SK-N-SH (cell line): Measurements from ENCODE around the gene MINK1. TPM values are rescaled to one million over a fixed set of nuclear protein-coding genes. Genes with fewer than 3 reads are reported as not detected.

Experiments used
- CTCF ChIA-PET: fragments of 300-600, 350-600 bp; formaldehyde crosslinking; extraction: SDS; loops from one replicate; lab custom pipeline; 2021; lab: Yijun Ruan, JAX
- POLR2A ChIA-PET: fragments of 350-600 bp; sonication (Branson Sonifier 250); formaldehyde crosslinking; extraction: SDS; loops from one replicate; lab custom pipeline; 2020; ENCODE audit warnings: antibody characterized with exemption, inconsistent platforms; lab: Yijun Ruan, JAX
- DNase-seq: peaks from one replicate; pipeline ENCODE4 v3.0.0; 2012
- H2AFZ ChIP-seq: fragments of 200-600 bp; sonication (generic); 2 replicates; pipeline ENCODE4 v1.8.1; 2016; ENCODE audit warnings: antibody characterized with exemption, mild to moderate bottlenecking, low read depth
- H3F3A ChIP-seq: fragments of 200-600 bp; sonication (generic); replicated peaks from 2 replicates; pipeline ENCODE3; 2016; ENCODE audit warnings: antibody characterized with exemption, mild to moderate bottlenecking; ENCODE audit not compliant: insufficient read depth
- H3K27ac ChIP-seq, 2 experiments: fragments of 200-500 bp in 1 of 2; fragments of 200-600 bp in 1 of 2; sonication (Bioruptor generic) in 1 of 2; sonication (generic), shearing (Covaris generic) in 1 of 2; 2 replicates each; pipeline versions ENCODE4 v1.5.1 to v1.6.1; 2014 to 2016; ENCODE audit warnings: low read depth in 2 of 2, inconsistent platforms in 1 of 2, low read length in 1 of 2, mild to moderate bottlenecking in 1 of 2, mixed read lengths in 1 of 2
- H3K27me3 ChIP-seq: fragments of 200-600 bp; sonication (generic), shearing (Covaris generic); 2 replicates; pipeline ENCODE4 v1.6.1; 2016; ENCODE audit warnings: mixed run types; ENCODE audit not compliant: insufficient read depth
- H3K36me3 ChIP-seq, 2 experiments: fragments of 200-500 bp in 1 of 2; fragments of 200-600 bp in 1 of 2; sonication (Bioruptor generic) in 1 of 2; sonication (generic) in 1 of 2; replicated peaks in 1 of 2; 2 replicates each; pipeline versions ENCODE3 to v1.5.1; 2014 to 2016; ENCODE audit warnings: low read length in 1 of 2, mild to moderate bottlenecking in 1 of 2; ENCODE audit not compliant: insufficient read depth in 2 of 2, control insufficient read depth in 1 of 2
- H3K4me1 ChIP-seq, 2 experiments: fragments of 200-500 bp in 1 of 2; fragments of 200-600 bp in 1 of 2; sonication (Bioruptor generic) in 1 of 2; sonication (generic), shearing (Covaris generic) in 1 of 2; 2 replicates each; pipeline versions ENCODE4 v1.5.1 to v1.6.1; 2014 to 2016; ENCODE audit warnings: low read depth in 1 of 2, low read length in 1 of 2, mixed run types in 1 of 2; ENCODE audit not compliant: insufficient read depth in 2 of 2, control insufficient read depth in 1 of 2
- H3K4me2 ChIP-seq: fragments of 200-600 bp; sonication (generic), shearing (Covaris generic); 2 replicates; pipeline ENCODE4 v1.6.1; 2017; ENCODE audit warnings: mixed run types
- H3K4me3 ChIP-seq, 2 experiments: fragments of 200-500 bp in 1 of 2; fragments of 200-600 bp in 1 of 2; sonication (Bioruptor generic) in 1 of 2; sonication (generic), shearing (Covaris generic) in 1 of 2; 2 replicates each; pipeline versions ENCODE4 v1.5.1 to v1.8.1; 2014 to 2016; ENCODE audit warnings: low read depth in 2 of 2, inconsistent platforms in 1 of 2, low read length in 1 of 2, mild to moderate bottlenecking in 1 of 2, mixed read lengths in 1 of 2, moderate library complexity in 1 of 2
- H3K79me2 ChIP-seq: fragments of 200-600 bp; sonication (generic); 2 replicates; pipeline ENCODE4 v1.8.1; 2017; ENCODE audit warnings: mild to moderate bottlenecking; ENCODE audit not compliant: insufficient read depth
- H3K9ac ChIP-seq: fragments of 200-600 bp; sonication (generic); 2 replicates; pipeline ENCODE4 v1.6.1; 2017; ENCODE audit warnings: mixed run types
- H3K9me2 ChIP-seq: fragments of 200-600 bp; sonication (generic); 2 replicates; pipeline ENCODE4 v1.6.1; 2017; ENCODE audit warnings: mixed run types
- H3K9me3 ChIP-seq: fragments of 200-600 bp; sonication (generic); 2 replicates; pipeline ENCODE4 v1.6.1; 2017; ENCODE audit warnings: mixed run types, mild to moderate bottlenecking, moderate library complexity
- H4K20me1 ChIP-seq: fragments of 200-600 bp; sonication (generic); 2 replicates; pipeline ENCODE4 v1.6.1; 2017; ENCODE audit warnings: mild to moderate bottlenecking, mixed run types; ENCODE audit not compliant: insufficient read depth
- CTCF ChIP-seq: fragments of 200-600 bp; sonication (generic); IDR thresholded peaks from 2 replicates; pipeline ENCODE4 v1.6.1; 2017; ENCODE audit warnings: antibody characterized with exemption, mild to moderate bottlenecking, moderate library complexity
- ELF1 ChIP-seq: IDR thresholded peaks from 2 replicates; pipeline ENCODE4 v1.4.0; 2012
- EZH2phosphoT487 ChIP-seq: fragments of 200-600 bp; sonication (generic); IDR thresholded peaks from 2 replicates; pipeline ENCODE4 v1.6.1; 2017; ENCODE audit warnings: low read depth, mixed run types, mild to moderate bottlenecking, antibody characterized with exemption, moderate library complexity, borderline replicate concordance
- FOSL2 ChIP-seq: IDR thresholded peaks from 2 replicates; pipeline ENCODE4 v1.4.0; 2012; ENCODE audit warnings: low read depth, mild to moderate bottlenecking, moderate library complexity, borderline replicate concordance
- FOXM1 ChIP-seq: IDR thresholded peaks from 2 replicates; pipeline ENCODE4 v1.4.0; 2012; ENCODE audit warnings: low read depth, mild to moderate bottlenecking
- JUND ChIP-seq: IDR thresholded peaks from 2 replicates; pipeline ENCODE4 v1.4.0; 2012
- MXI1 ChIP-seq: IDR thresholded peaks from 2 replicates; pipeline ENCODE4 v1.6.1; 2012; ENCODE audit warnings: mild to moderate bottlenecking, low read depth, low read length, improper control_type of control experiment
- RAD21 ChIP-seq: IDR thresholded peaks from 2 replicates; pipeline ENCODE4 v1.6.1; 2012; ENCODE audit warnings: mild to moderate bottlenecking, low read length
- RCOR1 ChIP-seq: fragments of 150-350 bp; IDR thresholded peaks from 2 replicates; pipeline ENCODE4 v1.6.1; 2017; ENCODE audit warnings: antibody characterized with exemption, low read length
- REST ChIP-seq: IDR thresholded peaks from 2 replicates; pipeline ENCODE4 v1.6.1; 2012; ENCODE audit warnings: mild to moderate bottlenecking, low read depth, low read length, moderate library complexity
- RFX5 ChIP-seq: IDR thresholded peaks from 2 replicates; pipeline ENCODE4 v1.6.1; 2012; ENCODE audit warnings: mild to moderate bottlenecking, improper control_type of control experiment, low read length
- SIN3A ChIP-seq: IDR thresholded peaks from 2 replicates; pipeline ENCODE4 v1.6.1; 2012; ENCODE audit warnings: low read depth, mild to moderate bottlenecking, low read length, moderate library complexity, borderline replicate concordance
- SMC3 ChIP-seq: IDR thresholded peaks from 2 replicates; pipeline ENCODE4 v1.6.1; 2012; ENCODE audit warnings: low read depth, low read length, improper control_type of control experiment
- USF1 ChIP-seq: IDR thresholded peaks from 2 replicates; pipeline ENCODE4 v1.4.0; 2012; ENCODE audit warnings: low read depth, borderline replicate concordance
- YY1 ChIP-seq: IDR thresholded peaks from 2 replicates; pipeline ENCODE4 v1.4.0; 2012; ENCODE audit warnings: low read depth, mild to moderate bottlenecking
- WGBS: methylation state at CpG from one replicate; pipeline ENCODE4 v1.1.6; 2017; ENCODE audit warnings: low lambda C conversion rate; 5-methylcytosine and 5-hydroxymethylcytosine counted together
- polyA plus RNA-seq, 3 experiments: library from polyadenylated mRNA; depleted of rRNA; stranded (reverse); fragments of >200 nt; gene quantifications; 2 replicates each; pipeline ENCODE4 v1.2.3, GENCODE V29; 2012
- TF ChIP-seq, protein P1 (sequence below): IDR thresholded peaks from 2 replicates; pipeline ENCODE4 v1.4.0; 2012; ENCODE audit warnings: low read depth, borderline replicate concordance
- TF ChIP-seq, protein P2 (sequence below): IDR thresholded peaks from 2 replicates; pipeline ENCODE4 v1.4.0; 2012; ENCODE audit warnings: low read depth
- TF ChIP-seq, protein P3 (sequence below): fragments of 150-350 bp; IDR thresholded peaks from 2 replicates; pipeline ENCODE4 v1.6.1; 2017; ENCODE audit warnings: antibody characterized with exemption, low read length, low read depth, borderline replicate concordance
- TF ChIP-seq, protein P4 (sequence below): IDR thresholded peaks from 2 replicates; pipeline ENCODE4; 2012
- TF ChIP-seq, protein P5 (sequence below): fragments of 150-350 bp; IDR thresholded peaks from 2 replicates; pipeline ENCODE4 v1.6.1; 2016; ENCODE audit warnings: mild to moderate bottlenecking, low read depth, low read length

Gene MINK1
- polyA plus RNA-seq, 1 of the 3 experiments (the other 2 are of a cell fraction) = 64.7 TPM

DNA sequence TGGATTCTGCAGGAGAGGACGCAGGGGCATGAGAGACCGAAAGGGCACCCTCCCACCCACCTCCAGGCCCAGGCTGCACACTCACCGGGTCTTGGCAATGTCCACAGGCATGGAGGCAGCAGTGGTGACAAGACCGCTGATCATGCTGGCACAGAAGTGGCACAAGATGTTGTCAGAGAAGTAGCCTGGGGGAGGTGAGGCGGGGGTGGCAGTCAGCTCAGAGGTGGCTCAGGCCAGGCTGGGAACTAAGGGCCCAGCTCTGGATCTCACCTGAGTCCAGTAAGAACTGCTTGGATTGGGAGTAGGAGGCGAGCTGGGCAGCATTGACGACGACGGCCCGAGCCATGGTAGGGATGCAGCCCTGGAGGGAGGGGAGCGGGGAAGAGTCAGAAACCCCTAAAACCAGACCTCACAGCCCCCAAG, 104.9 kb downstream of the MINK1 start:
- Histone ChIP-seq H3K9ac (no peak overlapping the region), H3K4me2 (no peak overlapping the region; the same call in 1 of the 2 replicates), H3K36me3 (peaks cover 19 to 22% of the 10 kb centered on the region in 2 experiments), H3F3A (peaks cover 26% of the 10 kb centered on the region), H3K4me1 (peaks cover 13 to 29% of the 10 kb centered on the region in 2 experiments; a peak in 2 of 4 replicates), H3K27me3 (no peaks in the 10 kb centered on the region), H3K27ac (no peak overlapping the region; a peak in 1 of 4 replicates), H3K9me2 (no peaks in the 10 kb centered on the region), H3K4me3 (no peak overlapping the region; a peak in 1 of 4 replicates), H4K20me1 (peaks cover 3% of the 10 kb centered on the region; the same call in 1 of the 2 replicates), H2AFZ (no peak overlapping the region), H3K9me3 (no peaks in the 10 kb centered on the region), H3K79me2 (peaks cover 44% of the 10 kb centered on the region)
- ChIA-PET POLR2A (no interaction called here), CTCF (interaction anchor here (1.2 kb wide), 1 partner anchor 20 kb away, joined by 3 read pairs; no protein-coding TSS in a partner anchor)
- TF ChIP-seq CTCF (no peak), RCOR1 (no peak), SIN3A (no peak), EZH2phosphoT487 (no peak), RAD21 (no peak), REST (no peak), USF1 (no peak), RFX5 (no peak), MXI1 (no peak), FOXM1 (no peak), FOSL2 (no peak), YY1 (no peak), SMC3 (no peak), ELF1 (no peak), JUND (no peak)
- TF ChIP-seq, protein P1, sequence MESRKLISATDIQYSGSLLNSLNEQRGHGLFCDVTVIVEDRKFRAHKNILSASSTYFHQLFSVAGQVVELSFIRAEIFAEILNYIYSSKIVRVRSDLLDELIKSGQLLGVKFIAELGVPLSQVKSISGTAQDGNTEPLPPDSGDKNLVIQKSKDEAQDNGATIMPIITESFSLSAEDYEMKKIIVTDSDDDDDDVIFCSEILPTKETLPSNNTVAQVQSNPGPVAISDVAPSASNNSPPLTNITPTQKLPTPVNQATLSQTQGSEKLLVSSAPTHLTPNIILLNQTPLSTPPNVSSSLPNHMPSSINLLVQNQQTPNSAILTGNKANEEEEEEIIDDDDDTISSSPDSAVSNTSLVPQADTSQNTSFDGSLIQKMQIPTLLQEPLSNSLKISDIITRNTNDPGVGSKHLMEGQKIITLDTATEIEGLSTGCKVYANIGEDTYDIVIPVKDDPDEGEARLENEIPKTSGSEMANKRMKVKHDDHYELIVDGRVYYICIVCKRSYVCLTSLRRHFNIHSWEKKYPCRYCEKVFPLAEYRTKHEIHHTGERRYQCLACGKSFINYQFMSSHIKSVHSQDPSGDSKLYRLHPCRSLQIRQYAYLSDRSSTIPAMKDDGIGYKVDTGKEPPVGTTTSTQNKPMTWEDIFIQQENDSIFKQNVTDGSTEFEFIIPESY = no peak
- TF ChIP-seq, protein P2, sequence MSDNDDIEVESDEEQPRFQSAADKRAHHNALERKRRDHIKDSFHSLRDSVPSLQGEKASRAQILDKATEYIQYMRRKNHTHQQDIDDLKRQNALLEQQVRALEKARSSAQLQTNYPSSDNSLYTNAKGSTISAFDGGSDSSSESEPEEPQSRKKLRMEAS = no peak
- TF ChIP-seq, protein P3, sequence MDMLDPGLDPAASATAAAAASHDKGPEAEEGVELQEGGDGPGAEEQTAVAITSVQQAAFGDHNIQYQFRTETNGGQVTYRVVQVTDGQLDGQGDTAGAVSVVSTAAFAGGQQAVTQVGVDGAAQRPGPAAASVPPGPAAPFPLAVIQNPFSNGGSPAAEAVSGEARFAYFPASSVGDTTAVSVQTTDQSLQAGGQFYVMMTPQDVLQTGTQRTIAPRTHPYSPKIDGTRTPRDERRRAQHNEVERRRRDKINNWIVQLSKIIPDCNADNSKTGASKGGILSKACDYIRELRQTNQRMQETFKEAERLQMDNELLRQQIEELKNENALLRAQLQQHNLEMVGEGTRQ = no peak
- TF ChIP-seq, protein P4, sequence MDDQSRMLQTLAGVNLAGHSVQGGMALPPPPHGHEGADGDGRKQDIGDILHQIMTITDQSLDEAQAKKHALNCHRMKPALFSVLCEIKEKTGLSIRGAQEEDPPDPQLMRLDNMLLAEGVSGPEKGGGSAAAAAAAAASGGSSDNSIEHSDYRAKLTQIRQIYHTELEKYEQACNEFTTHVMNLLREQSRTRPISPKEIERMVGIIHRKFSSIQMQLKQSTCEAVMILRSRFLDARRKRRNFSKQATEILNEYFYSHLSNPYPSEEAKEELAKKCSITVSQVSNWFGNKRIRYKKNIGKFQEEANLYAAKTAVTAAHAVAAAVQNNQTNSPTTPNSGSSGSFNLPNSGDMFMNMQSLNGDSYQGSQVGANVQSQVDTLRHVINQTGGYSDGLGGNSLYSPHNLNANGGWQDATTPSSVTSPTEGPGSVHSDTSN = no peak
- TF ChIP-seq, protein P5, sequence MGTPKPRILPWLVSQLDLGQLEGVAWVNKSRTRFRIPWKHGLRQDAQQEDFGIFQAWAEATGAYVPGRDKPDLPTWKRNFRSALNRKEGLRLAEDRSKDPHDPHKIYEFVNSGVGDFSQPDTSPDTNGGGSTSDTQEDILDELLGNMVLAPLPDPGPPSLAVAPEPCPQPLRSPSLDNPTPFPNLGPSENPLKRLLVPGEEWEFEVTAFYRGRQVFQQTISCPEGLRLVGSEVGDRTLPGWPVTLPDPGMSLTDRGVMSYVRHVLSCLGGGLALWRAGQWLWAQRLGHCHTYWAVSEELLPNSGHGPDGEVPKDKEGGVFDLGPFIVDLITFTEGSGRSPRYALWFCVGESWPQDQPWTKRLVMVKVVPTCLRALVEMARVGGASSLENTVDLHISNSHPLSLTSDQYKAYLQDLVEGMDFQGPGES = no peak
- 94% methylated on average over 9 of the region's 11 CpGs for WGBS
- DNase-seq = no peak
